ENCODE results near the gene LRRC74B.
"Not testable (repeated sequence)": the region's sequence is repeated elsewhere in the genome, so short reads cannot be mapped to it uniquely, and the experiment has no call there.

- not testable (repeated sequence) for TF ChIP-seq POLR2A, CTCF (IDR thresholded peaks at IDR 0.05)
Observed at GRCh38 chr22:21093555-21094137, 47.9 kb downstream of the LRRC74B start.

Measured in uterus (tissue), 2 donors.